Karpas-422 (cell line): ENCODE results near the gene SLC46A1. TPM values are rescaled to one million over a fixed set of nuclear protein-coding genes. Genes with fewer than 3 reads are reported as not detected.

Experiments
- DNase-seq: peaks from one replicate; pipeline ENCODE4 v3.0.0-alpha.2; 2015
- H2AFZ ChIP-seq: fragments of 200-600 bp; sonication (generic); 2 replicates; pipeline ENCODE4 v1.6.1; 2014; ENCODE audit warnings: antibody characterized with exemption, low read length, mixed read lengths
- H3K27ac ChIP-seq: fragments of 200-600 bp; sonication (generic); 2 replicates; pipeline ENCODE4 v1.5.1; 2014; ENCODE audit warnings: mild to moderate bottlenecking, low read length, moderate library complexity
- H3K27me3 ChIP-seq: fragments of 200-600 bp; sonication (generic); 2 replicates; pipeline ENCODE4 v1.6.1; 2014; ENCODE audit warnings: low read length, mixed read lengths
- H3K36me3 ChIP-seq: fragments of 200-600 bp; sonication (generic); 2 replicates; pipeline ENCODE4 v1.6.1; 2014; ENCODE audit warnings: low read length, mixed read lengths; ENCODE audit not compliant: insufficient read depth
- H3K4me1 ChIP-seq: fragments of 200-600 bp; sonication (generic); 2 replicates; pipeline ENCODE4 v1.6.1; 2014; ENCODE audit warnings: mild to moderate bottlenecking, low read length, mixed read lengths
- H3K4me2 ChIP-seq: fragments of 200-600 bp; sonication (generic); 2 replicates; pipeline ENCODE4 v1.6.1; 2014; ENCODE audit warnings: low read length, low read depth, mild to moderate bottlenecking; ENCODE audit not compliant: poor library complexity, severe bottlenecking
- H3K4me3 ChIP-seq: fragments of 200-600 bp; sonication (generic); 2 replicates; pipeline ENCODE4 v1.5.1; 2014; ENCODE audit warnings: mild to moderate bottlenecking, antibody characterized with exemption, low read length, mixed read lengths
- H3K79me2 ChIP-seq: fragments of 200-600 bp; sonication (generic); 2 replicates; pipeline ENCODE4 v1.6.1; 2014; ENCODE audit warnings: mild to moderate bottlenecking, low read length, mixed read lengths
- H3K9ac ChIP-seq: fragments of 200-600 bp; sonication (generic); 2 replicates; pipeline ENCODE4 v1.6.0; 2014; ENCODE audit warnings: low read length
- H3K9me2 ChIP-seq: fragments of 200-600 bp; sonication (generic), shearing (Covaris generic); replicated peaks from 2 replicates; pipeline ENCODE4 v1.6.0; 2014; ENCODE audit warnings: mild to moderate bottlenecking, low read length, moderate library complexity; ENCODE audit not compliant: insufficient read depth
- H3K9me3 ChIP-seq: fragments of 300-700, 200-600 bp; sonication (generic); 2 replicates; pipeline ENCODE4 v1.6.1; 2014; ENCODE audit warnings: low read length, mixed read lengths
- H4K20me1 ChIP-seq: fragments of 200-600 bp; sonication (generic); 2 replicates; pipeline ENCODE4 v1.6.1; 2014; ENCODE audit warnings: mild to moderate bottlenecking, antibody characterized with exemption, low read length, low read depth; ENCODE audit not compliant: insufficient read depth
- total RNA-seq: library from RNA; depleted of rRNA; stranded (reverse); fragments of >200 nt; shearing (Covaris generic); gene quantifications from 2 replicates; pipeline ENCODE4 v1.2.3, GENCODE V29; 2014; ENCODE audit warnings: low replicate concordance; rRNA removed

SLC46A1 gene
- total RNA-seq, 1 experiment from 2014 or later, result 5.0 TPM

- Histone ChIP-seq H4K20me1 (no peaks in the 10 kb centered on the region), H3K4me1 (peaks cover 2% of the 10 kb centered on the region; the same call in 1 of the 2 replicates), H3K4me3 (no peak overlapping the region), H3K27ac (no peak overlapping the region), H3K9me2 (no peaks in the 10 kb centered on the region), H3K9ac (no peak overlapping the region), H3K36me3 (peaks cover 41% of the 10 kb centered on the region; the same call in 1 of the 2 replicates), H2AFZ (no peak overlapping the region), H3K4me2 (no peak overlapping the region), H3K79me2 (peaks cover 7% of the 10 kb centered on the region), H3K27me3 (no peaks in the 10 kb centered on the region), H3K9me3 (no peaks in the 10 kb centered on the region)
- DNase-seq, result no peak
Measured at GRCh38 chr17:28350271-28350670, 55.7 kb downstream of the SLC46A1 start.

GRCh38 chr17:28348979-28349378, 57.0 kb downstream of the SLC46A1 start:
- H3K9me2 ChIP-seq, result no peaks in the 10 kb centered on the region
- H3K79me2 ChIP-seq, result no peaks in the 10 kb centered on the region
- H3K4me1 ChIP-seq, result no peaks in the 10 kb centered on the region
- H3K27me3 ChIP-seq, result no peaks in the 10 kb centered on the region
- no peak overlapping the region for H3K9ac ChIP-seq
- no peaks in the 10 kb centered on the region for H4K20me1 ChIP-seq
- no peak for DNase-seq
- H3K9me3 ChIP-seq, result no peaks in the 10 kb centered on the region
- H2AFZ ChIP-seq, result no peak overlapping the region
- H3K27ac ChIP-seq, result no peak overlapping the region
- H3K4me3 ChIP-seq, result no peak overlapping the region
- no peak overlapping the region for H3K4me2 ChIP-seq
- peaks cover 30% of the 10 kb centered on the region; the same call in 1 of the 2 replicates for H3K36me3 ChIP-seq

- Histone ChIP-seq H3K4me2 (no peak overlapping the region), H2AFZ (no peak overlapping the region), H3K79me2 (no peaks in the 10 kb centered on the region), H3K9ac (no peak overlapping the region), H3K36me3 (peaks cover 20% of the 10 kb centered on the region; the same call in 1 of the 2 replicates), H4K20me1 (no peaks in the 10 kb centered on the region), H3K9me2 (no peaks in the 10 kb centered on the region), H3K4me1 (peaks cover 3% of the 10 kb centered on the region; the same call in 1 of the 2 replicates), H3K27ac (no peak overlapping the region), H3K9me3 (no peaks in the 10 kb centered on the region), H3K4me3 (no peak overlapping the region), H3K27me3 (no peaks in the 10 kb centered on the region)
- no peak for DNase-seq
Measured at GRCh38 chr17:28347261-28347891, 58.6 kb downstream of the SLC46A1 start.

- DNase-seq, result no peak
- H2AFZ ChIP-seq, result no peak overlapping the region
- H3K4me2 ChIP-seq, result no peak overlapping the region
Measured at GRCh38 chr17:28346746-28347246, 59.2 kb downstream of the SLC46A1 start.

GRCh38 chr17:28346199-28346580, 59.8 kb downstream of the SLC46A1 start:
- Histone ChIP-seq H3K36me3 (peaks cover 16% of the 10 kb centered on the region; the same call in 1 of the 2 replicates), H3K27ac (no peak overlapping the region), H4K20me1 (no peaks in the 10 kb centered on the region), H3K4me2 (no peak overlapping the region), H3K9ac (no peak overlapping the region), H3K9me3 (no peaks in the 10 kb centered on the region), H3K79me2 (no peaks in the 10 kb centered on the region), H3K4me1 (peaks cover 3% of the 10 kb centered on the region; the same call in 1 of the 2 replicates), H3K4me3 (no peak overlapping the region), H2AFZ (no peak overlapping the region), H3K9me2 (no peaks in the 10 kb centered on the region), H3K27me3 (no peaks in the 10 kb centered on the region)
- no peak for DNase-seq

More at GRCh38 chr17:28346746-28347246, 59.2 kb downstream of the SLC46A1 start:
- Histone ChIP-seq H3K27me3 (no peaks in the 10 kb centered on the region), H3K9me3 (no peaks in the 10 kb centered on the region), H4K20me1 (no peaks in the 10 kb centered on the region), H3K4me1 (peaks cover 3% of the 10 kb centered on the region; the same call in 1 of the 2 replicates), H3K9me2 (no peaks in the 10 kb centered on the region), H3K4me3 (no peak overlapping the region), H3K27ac (no peak overlapping the region), H3K79me2 (no peaks in the 10 kb centered on the region), H3K36me3 (peaks cover 18% of the 10 kb centered on the region; the same call in 1 of the 2 replicates), H3K9ac (no peak overlapping the region)

- H3K9me3 ChIP-seq, result no peaks in the 10 kb centered on the region
- H3K4me2 ChIP-seq, result no peak overlapping the region
- no peaks in the 10 kb centered on the region for H3K9me2 ChIP-seq
- H3K4me1 ChIP-seq, result peaks cover 3% of the 10 kb centered on the region; the same call in 1 of the 2 replicates
- no peak overlapping the region for H3K27ac ChIP-seq
- H3K9ac ChIP-seq, result no peak overlapping the region
- H3K4me3 ChIP-seq, result no peak overlapping the region
- peaks cover 10% of the 10 kb centered on the region; the same call in 1 of the 2 replicates for H3K36me3 ChIP-seq
- H3K79me2 ChIP-seq, result no peaks in the 10 kb centered on the region
- no peak for DNase-seq
- H2AFZ ChIP-seq, result no peak overlapping the region
- H3K27me3 ChIP-seq, result no peaks in the 10 kb centered on the region
- no peaks in the 10 kb centered on the region for H4K20me1 ChIP-seq
Measured at GRCh38 chr17:28345419-28346198, 60.4 kb downstream of the SLC46A1 start.

Other genes with a start within 250 kb of the SLC46A1 start
- gene TMEM97, start 87.0 kb downstream of the SLC46A1 start, total RNA-seq, result 38.9 and 74.3 TPM in 2 replicates
- gene IFT20, start 70.7 kb downstream of the SLC46A1 start, total RNA-seq, result 44.5 and 56.6 TPM in 2 replicates
- 8.5 and 16.6 TPM in 2 replicates for gene TNFAIP1, start 70.5 kb downstream of the SLC46A1 start, total RNA-seq
- 71.1 and 98.3 TPM in 2 replicates for gene POLDIP2, start 48.7 kb downstream of the SLC46A1 start, total RNA-seq
- gene SEBOX, start 41.0 kb downstream of the SLC46A1 start, total RNA-seq, result not detected in 2 replicates
- gene VTN, start 35.9 kb downstream of the SLC46A1 start, total RNA-seq, result 4.2 TPM in 1 of 2 replicates, not detected in the other
- 23.9 and 26.9 TPM in 2 replicates for gene SARM1, start 34.5 kb downstream of the SLC46A1 start, total RNA-seq
- not detected in 2 replicates for gene SLC13A2, start 67.4 kb upstream of the SLC46A1 start, total RNA-seq
- not detected in 2 replicates for gene FOXN1, start 100.1 kb upstream of the SLC46A1 start, total RNA-seq
- gene UNC119, start 146.4 kb upstream of the SLC46A1 start, total RNA-seq, result 34.0 and 70.2 TPM in 2 replicates
- 39.2 and 50.2 TPM in 2 replicates for gene PIGS, start 165.3 kb upstream of the SLC46A1 start, total RNA-seq
- 309 and 552 TPM in 2 replicates for gene ALDOC, start 170.7 kb upstream of the SLC46A1 start, total RNA-seq
- gene SPAG5, start 192.8 kb upstream of the SLC46A1 start, total RNA-seq, result 51.0 and 58.1 TPM in 2 replicates
- 25.5 and 33.5 TPM in 2 replicates for gene RSKR, start 208.0 kb upstream of the SLC46A1 start, total RNA-seq
- gene BLTP2, start 238.9 kb upstream of the SLC46A1 start, total RNA-seq, result 133 and 152 TPM in 2 replicates